ENCODE measurements around the gene ZGRF1. TPM values are rescaled to one million over a fixed set of nuclear protein-coding genes. Genes with fewer than 3 reads are reported as not detected.

The ZGRF1 gene
- total and polyA plus RNA-seq, 10 of the 15 experiments (the other 5 are each of a cell fraction or from before 2014, with no cell fraction given) = 8.5 to 32.1 (median 20.1) TPM

DNA sequence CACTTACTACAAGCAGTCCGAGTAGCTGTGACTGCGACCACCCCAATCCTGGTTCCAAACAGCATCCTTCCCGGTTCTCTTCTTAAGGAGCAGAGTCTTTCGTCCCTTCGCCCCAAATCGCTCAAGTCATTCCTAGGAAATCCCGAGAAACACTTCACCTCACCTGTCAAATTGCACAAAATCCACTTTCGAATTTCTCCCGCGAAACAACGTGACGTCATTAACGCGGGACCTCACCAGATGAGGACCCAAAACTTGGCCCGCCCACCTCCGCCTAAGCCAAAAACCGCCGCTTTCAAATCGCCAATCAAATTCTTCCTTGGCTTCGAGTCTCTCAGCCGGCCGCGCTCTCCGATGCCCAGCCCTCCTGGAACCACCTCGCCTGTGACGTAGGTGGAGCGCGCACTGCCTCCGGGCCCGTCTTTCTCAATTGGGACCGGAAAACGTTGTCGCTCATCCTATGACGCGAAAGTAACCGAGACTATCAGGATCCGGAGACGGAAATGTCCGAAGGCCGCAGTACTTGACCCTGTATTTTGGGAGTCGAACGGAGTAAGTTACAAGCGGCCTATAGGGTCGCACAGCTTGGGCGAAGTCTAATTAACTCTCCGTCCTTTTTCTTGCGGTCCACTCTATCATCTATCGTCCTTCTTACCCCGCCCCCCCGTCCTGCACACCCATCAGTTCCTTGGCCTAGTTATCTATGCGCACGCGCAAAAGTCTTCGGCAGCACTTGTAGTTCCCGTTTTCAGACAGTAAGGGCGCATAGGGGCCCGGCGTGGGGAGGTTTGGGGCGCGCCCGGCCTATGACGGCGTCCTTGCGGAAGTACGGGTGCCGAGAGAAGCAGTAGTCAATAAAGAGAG lies at the start of gene ZGRF1, which contains the start of gene LARP7 (continued):
- TF ChIP-seq ZNF622 (IDR thresholded peaks at IDR 0.05) = no peak
- TF ChIP-seq NFYA (IDR thresholded peaks at IDR 0.05; ENCODE audit: borderline replicate concordance, low read depth, low read length) = no peak
- TF ChIP-seq, protein P1, sequence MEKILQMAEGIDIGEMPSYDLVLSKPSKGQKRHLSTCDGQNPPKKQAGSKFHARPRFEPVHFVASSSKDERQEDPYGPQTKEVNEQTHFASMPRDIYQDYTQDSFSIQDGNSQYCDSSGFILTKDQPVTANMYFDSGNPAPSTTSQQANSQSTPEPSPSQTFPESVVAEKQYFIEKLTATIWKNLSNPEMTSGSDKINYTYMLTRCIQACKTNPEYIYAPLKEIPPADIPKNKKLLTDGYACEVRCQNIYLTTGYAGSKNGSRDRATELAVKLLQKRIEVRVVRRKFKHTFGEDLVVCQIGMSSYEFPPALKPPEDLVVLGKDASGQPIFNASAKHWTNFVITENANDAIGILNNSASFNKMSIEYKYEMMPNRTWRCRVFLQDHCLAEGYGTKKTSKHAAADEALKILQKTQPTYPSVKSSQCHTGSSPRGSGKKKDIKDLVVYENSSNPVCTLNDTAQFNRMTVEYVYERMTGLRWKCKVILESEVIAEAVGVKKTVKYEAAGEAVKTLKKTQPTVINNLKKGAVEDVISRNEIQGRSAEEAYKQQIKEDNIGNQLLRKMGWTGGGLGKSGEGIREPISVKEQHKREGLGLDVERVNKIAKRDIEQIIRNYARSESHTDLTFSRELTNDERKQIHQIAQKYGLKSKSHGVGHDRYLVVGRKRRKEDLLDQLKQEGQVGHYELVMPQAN (conservative IDR thresholded peaks at IDR 0.05) = peak; percentile 99
- peak; percentile 88 for TF ChIP-seq MXI1 (IDR thresholded peaks at IDR 0.05; ENCODE audit: low read depth, low read length)
- TF ChIP-seq SP1 (IDR thresholded peaks at IDR 0.05; ENCODE audit: low read depth, low read length) = peak; percentile 77
- peak; percentile 99 for TF ChIP-seq SIN3A (IDR thresholded peaks at IDR 0.05; ENCODE audit: low read depth, low read length)
- TF ChIP-seq, protein P2, sequence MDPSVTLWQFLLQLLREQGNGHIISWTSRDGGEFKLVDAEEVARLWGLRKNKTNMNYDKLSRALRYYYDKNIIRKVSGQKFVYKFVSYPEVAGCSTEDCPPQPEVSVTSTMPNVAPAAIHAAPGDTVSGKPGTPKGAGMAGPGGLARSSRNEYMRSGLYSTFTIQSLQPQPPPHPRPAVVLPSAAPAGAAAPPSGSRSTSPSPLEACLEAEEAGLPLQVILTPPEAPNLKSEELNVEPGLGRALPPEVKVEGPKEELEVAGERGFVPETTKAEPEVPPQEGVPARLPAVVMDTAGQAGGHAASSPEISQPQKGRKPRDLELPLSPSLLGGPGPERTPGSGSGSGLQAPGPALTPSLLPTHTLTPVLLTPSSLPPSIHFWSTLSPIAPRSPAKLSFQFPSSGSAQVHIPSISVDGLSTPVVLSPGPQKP (IDR thresholded peaks at IDR 0.05; ENCODE audit: low read depth, low read length) = peak; percentile 74
- TF ChIP-seq, protein P3, sequence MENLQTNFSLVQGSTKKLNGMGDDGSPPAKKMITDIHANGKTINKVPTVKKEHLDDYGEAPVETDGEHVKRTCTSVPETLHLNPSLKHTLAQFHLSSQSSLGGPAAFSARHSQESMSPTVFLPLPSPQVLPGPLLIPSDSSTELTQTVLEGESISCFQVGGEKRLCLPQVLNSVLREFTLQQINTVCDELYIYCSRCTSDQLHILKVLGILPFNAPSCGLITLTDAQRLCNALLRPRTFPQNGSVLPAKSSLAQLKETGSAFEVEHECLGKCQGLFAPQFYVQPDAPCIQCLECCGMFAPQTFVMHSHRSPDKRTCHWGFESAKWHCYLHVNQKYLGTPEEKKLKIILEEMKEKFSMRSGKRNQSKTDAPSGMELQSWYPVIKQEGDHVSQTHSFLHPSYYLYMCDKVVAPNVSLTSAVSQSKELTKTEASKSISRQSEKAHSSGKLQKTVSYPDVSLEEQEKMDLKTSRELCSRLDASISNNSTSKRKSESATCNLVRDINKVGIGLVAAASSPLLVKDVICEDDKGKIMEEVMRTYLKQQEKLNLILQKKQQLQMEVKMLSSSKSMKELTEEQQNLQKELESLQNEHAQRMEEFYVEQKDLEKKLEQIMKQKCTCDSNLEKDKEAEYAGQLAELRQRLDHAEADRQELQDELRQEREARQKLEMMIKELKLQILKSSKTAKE (IDR thresholded peaks at IDR 0.05; ENCODE audit: low read depth, poor library complexity, severe bottlenecking) = peak; percentile 68
- peak; percentile 77 for TF ChIP-seq POLR2A (IDR thresholded peaks at IDR 0.05; ENCODE audit: low read depth, low read length)
- peak; percentile 35; the same call in 1 of the 2 replicates for TF ChIP-seq LARP7 (IDR thresholded peaks at IDR 0.05)
- TF ChIP-seq POU2F2 (IDR thresholded peaks at IDR 0.05; ENCODE audit: borderline replicate concordance, low read depth, low read length) = 0 out of 3 replicates have a peak, but pooled peaks have one; percentile 30
- no peak for TF ChIP-seq CHD1 (IDR thresholded peaks at IDR 0.05; ENCODE audit: low read depth, low read length)
- peak; percentile 74 for TF ChIP-seq RUNX3 (IDR thresholded peaks at IDR 0.05; ENCODE audit: low read length)
- peak; percentile 100 for TF ChIP-seq ATF7 (IDR thresholded peaks at IDR 0.05; ENCODE audit: low read depth)
- no peak for TF ChIP-seq NFXL1 (IDR thresholded peaks at IDR 0.05; ENCODE audit: borderline replicate concordance)
- no peak; the same call in 1 of the 2 replicates for TF ChIP-seq MTA2 (IDR thresholded peaks at IDR 0.05; ENCODE audit: low read depth)
- TF ChIP-seq MEF2A (IDR thresholded peaks at IDR 0.05; ENCODE audit: insufficient read depth, low read depth, low read length) = 0 out of 2 replicates have a peak, but pooled peaks have one; percentile 48
- 0 out of 2 replicates have a peak, but pooled peaks have one; percentile 64 for TF ChIP-seq SMAD5 (IDR thresholded peaks at IDR 0.05; ENCODE audit: low read depth)
- peak; percentile 68 for TF ChIP-seq HCFC1 (IDR thresholded peaks at IDR 0.05; ENCODE audit: low read length)
- peak; percentile 50 for TF ChIP-seq RAD21 (IDR thresholded peaks at IDR 0.05; ENCODE audit: insufficient read depth, low read depth, low read length)
- peak; percentile 38 to 52; a peak in 2 of 4 replicates for TF ChIP-seq BHLHE40 (IDR thresholded peaks at IDR 0.05; ENCODE audit: borderline replicate concordance in 1 of 2, low read depth in 2 of 2, low read length in 1 of 2)
- peak; percentile 83 for TF ChIP-seq RFX5 (IDR thresholded peaks at IDR 0.05; ENCODE audit: low read depth, low read length)
- TF ChIP-seq, protein P4, sequence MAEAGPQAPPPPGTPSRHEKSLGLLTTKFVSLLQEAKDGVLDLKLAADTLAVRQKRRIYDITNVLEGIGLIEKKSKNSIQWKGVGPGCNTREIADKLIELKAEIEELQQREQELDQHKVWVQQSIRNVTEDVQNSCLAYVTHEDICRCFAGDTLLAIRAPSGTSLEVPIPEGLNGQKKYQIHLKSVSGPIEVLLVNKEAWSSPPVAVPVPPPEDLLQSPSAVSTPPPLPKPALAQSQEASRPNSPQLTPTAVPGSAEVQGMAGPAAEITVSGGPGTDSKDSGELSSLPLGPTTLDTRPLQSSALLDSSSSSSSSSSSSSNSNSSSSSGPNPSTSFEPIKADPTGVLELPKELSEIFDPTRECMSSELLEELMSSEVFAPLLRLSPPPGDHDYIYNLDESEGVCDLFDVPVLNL (IDR thresholded peaks at IDR 0.05; ENCODE audit: low read depth, low read length) = peak; percentile 96
- peak; percentile 60 for TF ChIP-seq TAF1 (IDR thresholded peaks at IDR 0.05; ENCODE audit: borderline replicate concordance, low read depth, low read length)
- peak; percentile 98 for TF ChIP-seq CREB1 (IDR thresholded peaks at IDR 0.05; ENCODE audit: low read depth)
- TF ChIP-seq TCF7 (IDR thresholded peaks at IDR 0.05; ENCODE audit: borderline replicate concordance) = no peak

Measured in GM12878 (cell line).